NCI-H2171 treated with DMSO at 0.1 percent for 48 hours (cell line): ENCODE measurements around the gene HDGFL2.

ENCODE experiments used
- DNase-seq: peaks from one replicate; lab custom pipeline; 2025; lab: John Stamatoyannopoulos, UW

HDGFL2 gene

DNA sequence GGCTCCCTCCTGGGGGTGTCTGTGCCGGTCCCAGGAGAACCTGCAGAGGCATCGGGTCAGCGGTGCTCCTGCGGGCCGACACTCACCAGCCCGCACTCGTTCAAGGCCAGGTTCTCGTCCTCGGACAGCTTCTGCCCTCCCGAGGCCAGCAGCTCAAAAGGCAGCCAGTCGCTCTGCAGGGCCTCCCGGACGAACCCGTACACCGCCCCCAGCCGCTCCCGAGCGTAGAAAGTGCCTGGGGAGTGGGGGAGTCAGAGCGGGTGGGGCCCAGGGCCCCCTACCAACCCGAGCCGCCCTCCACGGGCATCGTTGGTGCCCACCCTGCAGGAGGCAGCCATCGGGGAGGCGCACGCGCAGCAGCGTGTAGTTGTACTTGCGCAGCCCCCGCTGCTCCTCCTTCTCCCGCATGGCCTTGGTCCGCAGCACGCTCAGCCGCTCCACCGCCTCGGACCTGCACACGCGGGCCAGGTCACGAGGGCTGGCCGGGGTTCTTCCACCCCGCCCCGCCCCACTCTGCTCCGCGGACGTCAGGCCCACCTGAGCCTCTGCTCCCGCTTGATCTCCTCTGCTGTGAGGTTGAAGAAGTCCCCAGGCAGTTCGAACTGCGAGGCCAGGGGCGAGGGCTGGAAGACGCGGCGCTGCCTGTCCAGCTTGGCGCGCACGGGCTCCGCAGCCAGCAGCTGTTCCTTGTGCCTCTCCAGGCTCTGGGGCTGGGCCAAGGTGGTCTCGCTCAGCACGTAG, 26.0 kb upstream of the HDGFL2 start:
- DNase-seq: no peak

DNA sequence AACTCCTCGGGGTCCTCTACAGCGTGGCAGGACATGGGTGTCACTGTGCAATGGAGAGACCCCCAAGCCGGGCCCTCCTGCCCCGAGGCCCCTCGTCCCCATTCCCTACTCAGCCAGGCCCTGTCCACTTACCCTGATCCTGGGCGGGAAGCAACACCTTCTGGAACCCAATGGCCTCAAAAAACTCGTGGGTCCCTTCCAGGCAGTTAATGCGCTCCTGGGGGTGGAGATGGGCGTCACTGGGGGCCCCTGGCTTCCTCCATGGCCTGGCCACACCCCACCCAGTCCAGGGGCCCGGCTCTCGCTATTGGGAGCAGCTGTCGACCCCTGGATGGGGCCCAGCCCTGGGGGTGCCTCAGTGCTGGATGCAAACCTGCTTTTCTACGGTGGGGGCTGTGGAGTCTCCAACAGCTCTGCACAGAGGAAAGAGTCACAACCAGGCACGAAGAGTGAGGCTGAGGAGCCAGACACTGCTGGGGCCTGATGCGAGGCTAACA, 25.3 kb upstream of the HDGFL2 start:
- no peak for DNase-seq

DNA sequence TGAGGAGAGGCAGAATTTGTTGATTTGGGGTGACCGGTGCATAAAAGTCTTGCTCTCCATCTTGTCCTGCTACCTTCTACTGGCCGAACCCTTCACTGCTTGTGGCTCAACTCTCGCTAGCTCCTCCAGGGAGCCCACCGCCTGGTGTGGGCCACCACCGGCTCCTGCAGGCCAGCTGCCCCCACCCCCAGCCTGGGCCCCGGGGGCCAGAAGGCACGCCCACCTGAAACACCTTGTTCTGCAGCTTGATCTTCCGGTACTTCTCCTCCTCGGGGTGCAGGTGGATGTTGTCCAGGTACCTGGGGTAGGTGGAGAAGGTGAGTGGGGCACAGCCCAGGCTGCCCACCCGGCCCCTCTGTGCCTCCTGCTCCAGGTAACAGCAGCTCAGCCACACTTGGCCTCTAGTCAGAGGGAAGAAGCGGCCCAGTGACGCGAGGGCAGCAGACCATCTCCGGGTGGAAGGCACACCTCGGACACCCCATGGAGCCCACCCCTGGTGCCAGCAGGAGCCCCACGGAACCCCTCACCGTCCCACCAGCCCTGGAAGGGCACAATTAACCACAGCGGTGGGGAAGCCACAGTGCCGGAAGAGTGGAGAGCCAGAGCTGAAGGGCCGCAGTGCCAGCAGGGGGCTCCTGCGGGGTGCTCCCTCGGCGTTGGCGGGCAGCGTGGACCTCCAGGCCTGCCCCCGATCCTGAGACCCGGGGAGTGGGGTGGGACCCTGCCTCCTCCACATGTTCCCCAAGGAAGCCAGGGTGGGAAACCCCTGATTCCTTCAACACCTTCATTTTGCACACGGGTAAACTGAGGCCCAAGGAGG, 24.6 kb upstream of the HDGFL2 start:
- DNase-seq: no peak

DNA sequence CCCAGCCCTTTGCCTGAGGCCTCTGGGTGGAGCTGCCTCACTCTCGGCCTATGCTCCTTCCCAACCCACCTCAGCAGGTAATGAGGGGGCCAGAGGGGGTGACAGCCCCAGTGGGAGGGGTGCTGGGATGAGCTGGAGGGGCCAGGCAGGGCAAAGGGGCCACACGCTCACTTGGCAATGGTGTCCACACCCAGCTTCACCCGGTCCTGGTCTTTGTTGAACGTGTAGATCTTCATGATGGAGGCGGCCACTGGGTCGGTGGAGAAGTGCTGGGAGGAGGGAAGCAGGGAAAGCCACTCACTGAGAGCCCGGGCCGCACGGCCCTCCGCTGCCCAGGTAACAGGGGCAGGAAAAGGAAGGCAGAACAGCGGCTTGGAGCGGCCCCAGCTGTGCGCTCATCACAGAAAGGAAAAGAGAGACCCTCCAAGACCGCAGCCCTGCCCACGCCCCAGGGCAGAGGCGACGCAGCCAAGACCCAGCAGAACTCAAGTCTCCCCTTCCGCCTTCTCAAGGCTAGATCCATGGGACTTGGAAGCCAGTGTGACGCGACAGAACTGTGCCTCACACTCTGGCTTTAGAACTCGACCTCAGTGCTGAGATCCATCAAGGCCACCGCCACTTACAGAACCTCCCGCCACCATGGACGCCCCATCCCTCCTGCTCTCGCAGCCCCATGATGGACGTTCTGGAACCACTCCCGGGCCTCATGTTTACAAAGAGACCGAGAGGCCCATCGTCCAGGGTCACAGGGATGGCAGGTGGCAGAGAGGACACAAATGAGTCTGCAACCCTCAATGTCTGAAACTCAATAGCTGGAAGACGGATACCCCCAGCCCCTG, 23.7 kb upstream of the HDGFL2 start:
- DNase-seq: no peak

DNA sequence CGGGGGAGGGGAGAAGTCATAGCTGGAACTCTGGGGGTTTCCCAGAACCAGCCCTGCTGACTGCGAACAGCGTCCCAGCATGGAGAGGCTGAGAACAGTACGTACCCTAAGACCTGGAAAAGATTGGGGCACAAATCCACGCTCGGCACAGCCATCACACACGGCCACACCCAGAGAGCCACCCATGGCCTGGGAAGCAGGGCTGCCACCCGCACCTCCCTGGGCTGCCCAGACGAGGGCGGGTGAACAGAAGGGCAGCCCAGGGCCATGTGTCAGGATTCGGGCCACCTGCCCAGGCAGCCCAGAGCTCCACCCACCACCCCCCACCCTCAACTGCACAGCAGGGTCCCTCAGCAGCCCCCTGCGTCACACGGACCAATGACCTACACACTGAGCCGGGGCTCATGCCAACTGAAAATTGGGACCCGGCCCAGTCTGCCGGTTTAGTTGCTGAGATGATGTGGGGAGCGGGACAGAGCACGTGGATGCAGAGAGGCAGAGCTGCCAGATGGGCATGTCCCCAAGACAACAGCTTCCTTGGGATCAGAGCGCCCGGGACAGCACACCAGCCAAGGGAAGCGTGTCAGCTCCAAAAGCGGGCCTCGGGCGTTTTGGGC, 23.0 kb upstream of the HDGFL2 start:
- DNase-seq: peak; percentile 99

DNA sequence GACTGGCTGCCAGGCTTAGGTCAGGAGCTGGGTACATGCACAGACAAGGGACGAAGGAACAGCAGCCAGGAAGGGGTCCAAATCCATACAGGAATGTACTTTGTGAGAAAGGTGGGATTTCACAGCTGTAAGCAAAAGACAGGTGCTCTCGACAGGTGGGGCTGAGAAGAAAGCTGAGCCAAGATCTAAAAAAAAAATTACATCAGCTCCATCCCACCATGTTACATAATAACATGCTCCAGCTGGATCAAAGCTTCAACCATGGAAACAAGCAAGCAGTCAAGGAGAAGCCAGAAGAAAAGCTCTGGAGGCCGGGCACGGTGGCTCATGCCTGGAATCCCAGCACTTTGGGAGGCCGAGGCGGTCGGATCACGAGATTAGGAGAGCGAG, 22.5 kb upstream of the HDGFL2 start:
- peak; percentile 99 for DNase-seq

DNA sequence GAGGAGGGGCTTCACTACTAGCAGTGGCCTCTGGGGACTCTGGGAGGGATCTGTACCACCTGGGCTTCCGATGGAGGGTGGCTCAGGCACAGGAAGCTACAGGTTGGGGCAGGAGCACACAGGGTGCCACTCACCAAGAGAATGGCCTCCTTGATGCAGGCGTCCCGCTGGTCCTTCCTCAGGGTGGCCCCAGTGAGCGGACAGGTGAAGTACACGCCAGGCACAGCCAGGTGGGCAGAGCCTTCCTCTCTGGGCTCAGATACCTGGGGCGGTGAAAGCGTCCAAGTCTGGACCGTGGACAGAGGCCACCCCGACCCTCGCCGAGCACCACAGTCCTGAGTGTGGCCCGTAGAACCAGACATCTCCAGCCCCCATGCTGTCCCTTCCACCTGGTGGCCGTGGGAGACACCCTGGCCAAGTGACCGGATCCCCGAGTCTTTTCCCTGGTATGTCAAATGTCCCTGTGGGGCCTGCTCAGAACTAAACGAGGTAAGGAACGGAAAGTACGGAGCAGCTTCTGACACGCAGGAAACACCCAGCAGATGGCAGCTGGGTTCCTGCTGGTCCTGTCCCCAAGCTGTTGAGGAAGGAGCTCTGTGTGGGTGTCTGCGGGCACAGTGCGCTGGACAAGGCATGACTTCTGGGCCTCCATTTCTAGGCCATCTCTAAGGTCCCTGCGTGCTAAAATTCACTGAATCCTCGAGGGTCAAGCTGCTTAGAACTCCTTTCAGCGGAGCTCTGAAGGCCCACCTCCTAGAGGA, 19.7 kb upstream of the HDGFL2 start:
- DNase-seq: peak; percentile 29

DNA sequence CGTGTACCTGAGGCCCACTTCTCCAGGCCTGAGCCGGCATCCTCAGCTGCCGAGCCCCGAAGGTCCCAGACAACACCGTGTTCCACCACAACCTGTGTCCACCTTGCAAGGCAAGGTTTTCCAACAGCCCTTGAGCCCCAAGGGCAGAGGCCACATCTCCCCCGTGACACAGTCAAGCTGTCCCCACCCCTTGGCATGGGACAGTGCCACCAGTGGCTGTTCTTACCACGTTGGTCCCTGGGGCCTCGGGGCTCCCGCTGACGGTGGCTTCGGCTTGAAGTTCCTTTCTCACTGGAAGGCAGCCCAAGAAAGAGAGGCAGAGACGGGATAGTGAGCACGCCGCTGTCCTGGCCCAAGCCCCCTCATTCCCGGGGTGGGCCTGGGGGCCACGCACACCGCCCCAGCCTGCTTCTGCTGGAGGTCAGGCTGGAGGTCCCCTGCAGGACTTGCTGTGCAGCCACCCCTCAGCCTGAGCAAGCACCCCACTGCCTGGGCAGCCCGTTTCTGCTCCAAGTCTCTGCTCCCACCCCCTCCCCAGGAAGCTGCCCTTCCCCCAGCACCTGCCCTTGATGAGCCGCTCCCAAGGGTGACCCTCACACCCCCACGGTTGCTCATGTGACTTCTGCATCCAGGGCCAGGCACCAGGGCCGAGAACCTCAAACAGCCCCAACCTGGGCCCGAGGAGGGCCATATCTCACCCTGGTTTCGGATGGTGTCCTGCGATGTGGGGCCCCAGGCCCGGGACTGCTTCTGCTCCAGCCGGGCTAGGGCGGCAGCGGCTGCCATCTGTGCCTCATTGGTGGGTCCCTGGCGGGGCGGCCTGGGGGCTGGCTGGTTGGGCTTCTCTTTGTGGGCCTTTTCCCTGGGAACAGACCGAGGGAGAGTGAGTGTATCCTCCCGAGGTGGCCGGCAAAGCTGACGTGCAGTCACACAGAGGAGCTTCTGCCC, 18.6 kb upstream of the HDGFL2 start:
- no peak for DNase-seq

DNA sequence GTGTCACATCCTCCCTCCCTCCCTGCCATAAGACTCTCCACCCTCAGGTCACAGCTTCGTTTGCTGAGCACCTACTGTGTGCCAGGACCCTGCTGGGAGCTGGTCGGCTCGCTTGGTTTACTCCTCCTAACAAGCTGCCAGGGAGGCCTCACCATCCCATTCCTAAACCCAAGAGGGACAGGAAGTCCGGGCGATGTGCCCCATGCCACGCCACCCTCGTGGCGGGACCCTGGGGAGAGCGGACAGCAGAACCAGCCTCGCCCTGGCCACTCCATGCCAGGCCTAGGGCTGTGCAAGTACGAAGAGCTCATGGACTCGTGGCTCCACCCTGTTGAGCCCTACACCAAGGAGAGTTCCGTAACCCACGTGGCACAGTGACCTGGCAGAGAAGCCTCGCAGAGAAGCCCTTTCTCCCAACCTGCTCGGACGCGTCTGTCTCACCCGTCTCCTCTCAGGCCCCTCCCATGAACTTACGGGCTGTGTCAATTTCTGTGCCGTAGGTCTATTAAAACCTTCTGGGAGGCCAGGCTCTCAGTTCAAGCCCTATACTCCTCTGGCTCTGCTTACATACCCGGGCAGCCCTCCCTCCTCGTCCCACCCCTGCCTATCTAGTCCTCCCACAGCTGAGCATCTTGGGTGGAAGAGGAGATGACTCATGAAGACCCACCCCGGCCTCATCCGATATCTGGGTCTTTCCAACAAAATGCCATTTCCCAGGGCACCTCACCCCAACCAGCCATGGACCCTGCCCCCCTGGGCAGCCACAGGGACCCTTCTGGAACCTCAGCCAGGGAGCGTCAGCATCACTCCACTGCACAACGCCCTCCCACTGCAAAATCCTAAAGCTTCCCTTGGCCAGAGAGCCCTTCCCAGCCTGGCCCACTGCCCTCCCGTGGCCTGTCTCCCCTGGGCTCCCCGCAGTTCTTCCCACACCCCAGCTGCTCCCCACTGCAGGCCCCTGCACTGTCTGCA, 17.1 kb upstream of the HDGFL2 start:
- DNase-seq: peak; percentile 54

DNA sequence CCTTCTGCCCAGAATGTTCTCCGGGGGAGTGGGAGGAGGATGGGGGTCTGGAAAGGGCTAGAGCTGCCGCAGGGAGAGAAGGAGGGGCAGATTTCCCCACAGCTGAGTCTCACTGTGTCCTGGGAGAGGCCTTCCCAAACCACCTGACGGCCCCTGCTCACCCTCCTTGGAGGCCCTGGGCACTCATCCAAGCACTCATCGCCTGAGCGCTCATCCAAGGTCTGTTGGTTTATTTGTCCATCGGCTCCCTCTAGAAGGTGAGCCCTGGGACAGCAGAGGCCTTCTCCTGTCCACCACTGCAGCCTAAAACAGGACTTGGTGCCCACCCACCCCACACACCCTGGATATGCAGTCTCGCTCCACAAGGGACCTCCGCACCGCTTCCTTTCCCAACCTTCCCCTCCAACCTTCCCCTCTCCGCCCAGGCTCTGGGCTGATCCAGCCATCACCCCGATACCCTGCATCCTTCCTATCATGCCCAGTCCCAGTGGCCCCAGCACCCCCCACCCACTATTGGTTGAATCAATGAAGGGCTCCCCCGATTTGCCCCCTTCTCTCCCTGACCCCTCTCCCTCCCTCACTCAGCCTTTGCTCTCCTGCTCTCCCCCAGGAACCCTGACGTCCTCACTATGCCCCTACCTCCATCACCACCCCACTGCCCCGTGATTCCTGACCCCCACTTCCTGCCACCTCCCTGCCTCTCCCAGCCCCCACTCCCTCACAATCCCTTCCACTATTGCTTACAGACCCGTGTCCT, 16.2 kb upstream of the HDGFL2 start:
- DNase-seq: peak; percentile 84

DNA sequence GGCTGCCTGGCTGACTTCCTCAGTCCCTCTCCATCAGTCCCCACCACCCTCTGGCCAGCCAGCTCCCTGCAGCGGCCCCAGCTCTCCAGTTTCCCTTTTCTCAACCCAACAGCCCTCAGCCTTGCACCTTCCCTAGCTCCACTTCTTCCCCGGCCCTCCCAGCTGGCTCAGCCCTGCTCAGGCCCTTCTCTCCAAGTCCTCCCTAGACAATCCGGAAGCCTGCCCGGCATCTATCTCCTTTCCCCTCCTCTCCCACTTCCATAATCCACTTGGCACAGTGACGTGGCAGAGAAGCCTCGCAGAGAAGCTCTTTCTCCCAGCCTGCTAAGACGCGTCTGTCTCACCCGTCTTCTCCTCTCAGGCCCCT, 15.6 kb upstream of the HDGFL2 start:
- no peak for DNase-seq

DNA sequence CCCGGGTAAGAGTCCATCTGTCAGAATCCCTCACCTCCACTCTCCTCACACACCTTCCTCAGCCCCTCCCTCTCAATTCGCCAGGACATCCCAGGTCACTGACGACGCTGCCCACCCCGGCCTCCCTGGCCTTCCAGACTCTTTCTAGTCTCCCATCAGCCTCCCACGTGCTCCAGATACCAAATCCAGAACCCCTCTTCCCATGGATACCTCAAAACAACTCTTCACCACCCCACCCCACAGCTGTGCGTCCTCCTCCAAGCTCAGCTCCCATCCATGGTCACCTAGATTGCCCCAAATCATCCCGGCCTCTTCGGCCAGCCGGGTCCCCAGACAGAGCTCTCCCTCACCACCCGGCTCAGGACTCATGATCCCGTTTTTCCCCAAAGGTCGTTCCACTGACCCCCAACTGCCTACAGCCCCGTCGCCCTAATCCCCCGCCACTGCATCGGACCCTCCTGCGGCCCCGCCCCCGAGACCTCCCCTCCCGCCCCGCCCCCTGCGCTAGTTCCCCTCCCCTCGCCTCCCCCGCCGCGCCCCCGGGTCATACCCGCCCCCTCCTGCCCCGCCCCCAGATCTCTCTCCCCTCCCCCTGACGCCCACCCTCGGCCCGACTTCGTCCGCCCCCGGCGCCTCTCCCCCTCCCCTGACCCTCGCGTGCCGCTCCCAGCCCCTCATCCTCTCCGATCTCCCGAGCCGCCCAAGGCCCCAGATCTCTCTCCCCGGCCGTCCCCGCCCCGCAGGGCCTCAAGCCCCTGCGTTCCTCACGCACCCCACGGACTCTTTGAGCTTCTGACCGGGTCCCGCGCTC, 15.0 kb upstream of the HDGFL2 start:
- peak; percentile 91 for DNase-seq

DNA sequence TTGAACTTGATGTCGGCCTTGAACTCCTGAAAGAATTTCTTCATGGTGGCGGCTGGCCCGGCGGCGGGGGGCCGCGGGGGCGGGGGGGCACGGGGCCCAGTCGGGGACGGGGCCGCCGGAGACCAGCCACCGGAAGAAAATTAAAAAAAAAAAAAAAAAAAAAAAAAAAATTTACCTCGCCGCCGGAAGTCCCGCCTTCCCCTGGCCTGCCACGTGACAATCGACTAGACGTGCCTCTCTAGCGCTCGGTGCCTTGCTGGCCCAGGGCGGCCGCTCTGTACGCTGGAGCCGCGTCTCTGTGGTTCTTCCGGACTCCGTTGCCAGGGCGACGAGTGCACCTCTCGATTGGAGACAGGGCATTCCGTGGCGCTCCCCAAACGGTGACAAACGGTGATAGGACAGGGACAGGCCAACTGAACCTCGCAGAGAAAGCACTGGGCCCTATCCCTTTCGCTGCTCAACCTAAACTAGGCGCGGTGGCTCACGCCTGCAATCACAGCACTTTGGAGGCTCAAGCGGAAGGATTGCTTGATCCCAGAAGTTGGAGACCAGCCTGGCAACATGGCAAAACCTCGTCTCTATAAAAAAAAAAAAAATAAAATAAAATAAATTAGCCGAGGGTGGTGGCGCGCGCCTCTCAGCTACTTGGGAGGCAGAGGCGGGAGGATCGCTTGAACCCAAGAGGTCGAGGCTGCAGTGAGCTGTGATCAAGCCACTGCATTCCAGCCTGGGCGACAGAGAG, 14.3 kb upstream of the HDGFL2 start, which contains the start of gene UBXN6:
Gene UBXN6, minus strand, starts transcription at position 141 of the 742 bp plus-strand sequence. Its CDS starts 97 bp downstream, at position 44.
- peak; percentile 100 for DNase-seq

DNA sequence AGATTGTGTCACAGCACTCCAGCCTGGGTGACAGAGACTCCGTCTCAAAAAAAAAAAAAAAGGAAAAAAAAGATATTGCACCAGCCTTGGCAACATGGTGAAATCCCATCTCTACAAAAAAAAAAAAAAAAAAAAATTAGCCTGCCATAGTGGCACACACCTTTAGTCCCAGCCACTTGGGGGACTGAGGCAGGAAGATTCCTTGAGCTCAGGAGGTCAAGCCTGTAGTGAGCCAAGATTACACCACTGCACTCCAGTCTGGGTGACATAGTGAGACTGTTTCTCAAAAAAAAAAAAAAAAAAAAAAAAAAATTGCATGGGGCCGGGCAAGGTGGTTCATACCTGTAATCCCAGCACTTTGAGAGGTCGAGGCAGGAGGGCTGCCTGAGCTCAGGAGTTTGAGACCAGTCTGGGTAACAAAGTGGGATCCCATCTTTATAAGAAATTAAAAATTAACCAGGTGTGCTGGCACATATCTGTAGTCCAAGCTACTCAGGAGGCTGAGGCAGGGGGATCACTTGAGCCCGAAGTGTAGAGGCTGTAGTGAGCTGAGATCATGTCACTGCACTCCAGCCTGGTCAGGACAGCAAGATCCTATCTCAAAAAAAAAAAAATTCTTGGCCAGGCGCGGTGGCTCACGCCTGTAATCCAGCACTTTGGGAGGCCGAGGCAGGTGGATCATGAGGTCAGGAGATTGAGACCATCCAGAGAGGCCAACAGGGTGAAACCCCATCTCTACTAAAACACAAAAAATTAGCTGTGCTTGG, 7.1 kb upstream of the HDGFL2 start:
- peak; percentile 22 for DNase-seq

DNA sequence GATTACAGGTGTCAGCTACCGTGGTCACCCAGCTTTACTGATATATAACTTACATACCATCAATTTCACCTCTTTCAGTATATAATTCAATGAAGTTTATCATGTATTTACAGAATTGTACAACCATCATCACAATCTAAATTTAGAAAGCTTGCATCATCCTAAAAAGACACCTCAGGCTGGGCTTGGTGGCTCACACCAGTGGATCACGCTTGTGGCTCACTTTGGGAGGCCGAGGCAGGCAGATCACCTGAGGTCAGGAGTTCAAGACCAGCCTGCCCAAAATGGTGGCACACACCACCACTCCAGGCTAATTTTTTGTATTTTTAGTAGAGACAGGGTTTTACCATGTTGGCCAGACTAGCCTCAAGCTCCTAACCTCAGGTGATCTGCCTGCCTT, 4.3 kb upstream of the HDGFL2 start:
- no peak for DNase-seq
